Measurements from ENCODE around the gene KIF18B.

The KIF18B gene

GRCh38 chr17:44926821-44927525 lies 20.6 kb downstream of the KIF18B start:
- no peaks in the 10 kb centered on the region for H3K9me3 ChIP-seq
- peaks cover 74% of the 10 kb centered on the region for H3K36me3 ChIP-seq
- H3K4me3 ChIP-seq (ENCODE audit: low read depth in 1 of 2, low read length in 1 of 2): no peak overlapping the region
- peaks cover 6% of the 10 kb centered on the region for H3K27me3 ChIP-seq
- H3K4me1 ChIP-seq (ENCODE audit: control insufficient read depth in 1 of 2, insufficient read depth in 1 of 2, low read depth in 1 of 2, low read length in 1 of 2): no peaks in the 10 kb centered on the region
- no peak overlapping the region for H3K27ac ChIP-seq
- no peak for TF ChIP-seq CTCF (IDR thresholded peaks at IDR 0.05)

- no peak overlapping the region for H3K4me3 ChIP-seq (ENCODE audit: low read depth in 1 of 2, low read length in 1 of 2)
- peaks cover 16% of the 10 kb centered on the region for H3K27me3 ChIP-seq
- peaks cover 64% of the 10 kb centered on the region for H3K36me3 ChIP-seq
- no peaks in the 10 kb centered on the region for H3K9me3 ChIP-seq
- no peak for TF ChIP-seq CTCF (IDR thresholded peaks at IDR 0.05)
- H3K27ac ChIP-seq: no peak overlapping the region
- H3K4me1 ChIP-seq (ENCODE audit: control insufficient read depth in 1 of 2, insufficient read depth in 1 of 2, low read depth in 1 of 2, low read length in 1 of 2): no peaks in the 10 kb centered on the region
These were observed 21.6 kb downstream of the KIF18B start for GRCh38 chr17:44925731-44926697.

GRCh38 chr17:44924107-44924544 lies 23.4 kb downstream of the KIF18B start:
- Histone ChIP-seq H3K4me3 (ENCODE audit: low read depth in 1 of 2, low read length in 1 of 2) (no peak overlapping the region), H3K4me1 (ENCODE audit: control insufficient read depth in 1 of 2, insufficient read depth in 1 of 2, low read depth in 1 of 2, low read length in 1 of 2) (no peaks in the 10 kb centered on the region), H3K27ac (no peak overlapping the region), H3K9me3 (no peaks in the 10 kb centered on the region), H3K27me3 (peaks cover 29% of the 10 kb centered on the region), H3K36me3 (peaks cover 46% of the 10 kb centered on the region)
- TF ChIP-seq CTCF (IDR thresholded peaks at IDR 0.05): no peak

GRCh38 chr17:44922746-44923470 lies 24.7 kb downstream of the KIF18B start:
- Histone ChIP-seq H3K9me3 (no peaks in the 10 kb centered on the region), H3K36me3 (peaks cover 33% of the 10 kb centered on the region), H3K4me3 (ENCODE audit: low read depth in 1 of 2, low read length in 1 of 2) (no peak overlapping the region), H3K4me1 (ENCODE audit: control insufficient read depth in 1 of 2, insufficient read depth in 1 of 2, low read depth in 1 of 2, low read length in 1 of 2) (no peaks in the 10 kb centered on the region), H3K27me3 (peaks cover 29% of the 10 kb centered on the region), H3K27ac (no peak overlapping the region)
- no peak for TF ChIP-seq CTCF (IDR thresholded peaks at IDR 0.05)

- TF ChIP-seq CTCF (IDR thresholded peaks at IDR 0.05): no peak
These were observed 25.4 kb downstream of the KIF18B start for GRCh38 chr17:44922136-44922535.

More at GRCh38 chr17:44922136-44922535, 25.4 kb downstream of the KIF18B start:
- no peak overlapping the region for H3K27ac ChIP-seq
- peaks cover 26% of the 10 kb centered on the region for H3K36me3 ChIP-seq
- no peaks in the 10 kb centered on the region for H3K4me1 ChIP-seq (ENCODE audit: control insufficient read depth in 1 of 2, insufficient read depth in 1 of 2, low read depth in 1 of 2, low read length in 1 of 2)
- H3K9me3 ChIP-seq: no peaks in the 10 kb centered on the region
- H3K4me3 ChIP-seq (ENCODE audit: low read depth in 1 of 2, low read length in 1 of 2): no peak overlapping the region
- peaks cover 29% of the 10 kb centered on the region for H3K27me3 ChIP-seq
